Esophagus squamous epithelium (tissue), 5 donors: Measurements from ENCODE around the gene FDXR. TPM values are rescaled to one million over a fixed set of nuclear protein-coding genes. Genes with fewer than 3 reads are reported as not detected.

Source experiments
- DNase-seq: peaks from one replicate; lab custom pipeline; 2025; lab: John Stamatoyannopoulos, UW
- H3K27ac ChIP-seq, 4 donors: fragments of 200-600 bp; sonication (generic); one replicate each; pipeline ENCODE4 v1.5.1; 2016 to 2019; ENCODE audit warnings: mild to moderate bottlenecking in 1 of 4
- H3K27me3 ChIP-seq, 4 donors: fragments of 200-600 bp; sonication (generic); 1 replicate in 3 of 4; 2 replicates in 1 of 4; pipeline versions ENCODE4 v1.5.1 to v1.6.0; 2017 to 2021; ENCODE audit warnings: antibody characterized with exemption in 1 of 4
- H3K36me3 ChIP-seq, 3 donors: fragments of 200-600 bp; sonication (generic); one replicate each; pipeline ENCODE4 v1.5.1; 2016 to 2019
- H3K4me1 ChIP-seq, 3 donors: fragments of 200-600 bp; sonication (generic); one replicate each; pipeline ENCODE4 v1.5.1; 2017 to 2019
- H3K4me3 ChIP-seq, 4 donors: fragments of 200-600 bp; sonication (generic); 1 replicate in 3 of 4; 2 replicates in 1 of 4; pipeline ENCODE4 v1.5.1; 2016 to 2019; ENCODE audit warnings: mild to moderate bottlenecking in 2 of 4, moderate library complexity in 1 of 4
- H3K9me3 ChIP-seq, 3 donors: fragments of 200-600 bp; sonication (generic); one replicate each; pipeline ENCODE4 v1.5.1; 2016 to 2019
- CTCF ChIP-seq, 6 experiments: fragments of 450-650 bp in 4 of 6; fragments of 200-600 bp in 2 of 6; sonication (generic) in 2 of 6; IDR thresholded peaks; one replicate each; pipeline ENCODE4 v1.5.1; 2016 to 2019; ENCODE audit warnings: antibody characterized with exemption in 6 of 6, mild to moderate bottlenecking in 4 of 6, moderate library complexity in 4 of 6
- POLR2A ChIP-seq, 4 donors: fragments of 450-650 bp; IDR thresholded peaks; one replicate each; pipeline ENCODE4 v1.6.1; 2017; ENCODE audit warnings: antibody characterized with exemption in 4 of 4, mild to moderate bottlenecking in 4 of 4, moderate library complexity in 3 of 4
- WGBS, 2 donors: methylation state at CpG; one replicate each; pipeline ENCODE4 v1.1.5; 2018; 5-methylcytosine and 5-hydroxymethylcytosine counted together
- intact Hi-C: fragments of 100-400 bp; cut with DNase I; formaldehyde crosslinking; loops from one replicate; pipeline ENCODE4 v1.15.0; 2022
- total RNA-seq, 4 donors: library from RNA; depleted of rRNA; stranded (reverse); fragments of >200 nt; gene quantifications; one replicate each; pipeline ENCODE4 v1.1.0, GENCODE V29; 2016
- donor health status: DM: yes; HTN: yes; CAD: no.

The FDXR gene
- total RNA-seq, 4 donors from 2014 or later, result 24.4 to 46.4 (median 32.4) TPM

GRCh38 chr17:74879308-74879707 lies 6.5 kb upstream of the FDXR start:
- TF ChIP-seq CTCF (IDR thresholded peaks at IDR 0.05) (no peak), POLR2A (IDR thresholded peaks at IDR 0.05) (no peak)
- DNase-seq, result no peak
- WGBS, 2 donors, result 79 to 85% methylated on average over 4 to 8 of the region's 16 CpGs
- H3K27me3 ChIP-seq, result peaks cover 0 to 22% (median 0%) of the 10 kb centered on the region in 4 donors
- H3K4me1 ChIP-seq, result peaks cover 7 to 19% (median 8%) of the 10 kb centered on the region in 3 donors
- H3K27ac ChIP-seq, result no peak overlapping the region
- intact Hi-C loops, result no loop called here
- no peak overlapping the region for H3K4me3 ChIP-seq
- no peaks in the 10 kb centered on the region for H3K9me3 ChIP-seq
- H3K36me3 ChIP-seq, result no peaks in the 10 kb centered on the region

- intact Hi-C loops, result no loop called here
- no peak overlapping the region for H3K4me3 ChIP-seq
- TF ChIP-seq CTCF (IDR thresholded peaks at IDR 0.05) (no peak), POLR2A (IDR thresholded peaks at IDR 0.05) (no peak)
- H3K27ac ChIP-seq, result peak overlapping the region in 2 of 4 donors; percentile 29 to 43
- peaks cover 7 to 25% (median 12%) of the 10 kb centered on the region in 3 donors for H3K4me1 ChIP-seq
- H3K9me3 ChIP-seq, result no peaks in the 10 kb centered on the region
- no peak for DNase-seq
- 55 to 57% methylated on average over 1 to 2 of the region's 2 CpGs for WGBS, 2 donors
- H3K36me3 ChIP-seq, result no peaks in the 10 kb centered on the region
- H3K27me3 ChIP-seq, result peaks cover 0 to 22% (median 0%) of the 10 kb centered on the region in 4 donors
Observed at GRCh38 chr17:74878658-74879057, 5.9 kb upstream of the FDXR start.

- peaks cover 7 to 27% (median 12%) of the 10 kb centered on the region in 3 donors for H3K4me1 ChIP-seq
- H3K27ac ChIP-seq, result peak overlapping the region in 3 of 4 donors; percentile 6 to 49 (median 43)
- WGBS, 2 donors, result 40 to 51% methylated on average over 7 to 10 of the region's 19 CpGs
- no peaks in the 10 kb centered on the region for H3K9me3 ChIP-seq
- intact Hi-C loops, result no loop called here
- H3K27me3 ChIP-seq, result peaks cover 0 to 16% (median 0%) of the 10 kb centered on the region in 4 donors
- TF ChIP-seq POLR2A (IDR thresholded peaks at IDR 0.05) (no peak), CTCF (IDR thresholded peaks at IDR 0.05) (no peak)
- H3K4me3 ChIP-seq, result no peak overlapping the region
- no peaks in the 10 kb centered on the region for H3K36me3 ChIP-seq
- DNase-seq, result no peak
Observed at GRCh38 chr17:74877592-74878548, 5.1 kb upstream of the FDXR start.

GRCh38 chr17:74875977-74876593 lies 3.3 kb upstream of the FDXR start:
- TF ChIP-seq CTCF (IDR thresholded peaks at IDR 0.05), result no peak
- TF ChIP-seq POLR2A (IDR thresholded peaks at IDR 0.05), result no peak
- H3K36me3 ChIP-seq, result no peaks in the 10 kb centered on the region
- intact Hi-C loops, result no loop called here
- H3K27ac ChIP-seq, result no peak overlapping the region
- H3K9me3 ChIP-seq, result no peaks in the 10 kb centered on the region
- H3K4me1 ChIP-seq, result peaks cover 14 to 44% (median 25%) of the 10 kb centered on the region in 3 donors
- no peak overlapping the region for H3K4me3 ChIP-seq
- no peak for DNase-seq
- WGBS, 2 donors, result 49 to 60% methylated on average over 4 to 5 of the region's 6 CpGs
- H3K27me3 ChIP-seq, result peaks cover 0 to 8% (median 0%) of the 10 kb centered on the region in 4 donors
